ENCODE measurements around the gene CBLN2. TPM values are rescaled to one million over a fixed set of nuclear protein-coding genes. Genes with fewer than 3 reads are reported as not detected.

CBLN2 gene
- total RNA-seq, result 0.09 and 0.47 TPM in 2 replicates

GRCh38 chr18:72544092-72544886 lies at the start of gene CBLN2:
TSS of gene CBLN2 (minus strand) at chr18:72544342. CDS start at chr18:72542160, 2,182 bp downstream.

